GM12878 (cell line): ENCODE data around the gene NME8. TPM values are rescaled to one million over a fixed set of nuclear protein-coding genes. Genes with fewer than 3 reads are reported as not detected.

ENCODE experiments used
- EED ChIP-seq: sonication (generic); IDR thresholded peaks from 2 replicates; pipeline ENCODE4 v1.6.1; 2016; ENCODE audit warnings: antibody characterized with exemption, low read depth
- IKZF2 ChIP-seq, 2 experiments: fragments of 450-650 bp; IDR thresholded peaks; 2 replicates each; pipeline ENCODE4 v1.6.1; 2017; ENCODE audit warnings: mild to moderate bottlenecking in 2 of 2, moderate library complexity in 2 of 2
- IRF4 ChIP-seq: IDR thresholded peaks from 2 replicates; pipeline ENCODE4 v1.6.1; 2011; ENCODE audit warnings: low read depth, low read length
- NR2F1 ChIP-seq: fragments of 450-650 bp; conservative IDR thresholded peaks from 2 replicates; pipeline ENCODE4 v1.6.1; 2017; ENCODE audit warnings: mild to moderate bottlenecking
- PAX5 ChIP-seq: IDR thresholded peaks from 2 replicates; pipeline ENCODE4 v1.6.1; 2011; ENCODE audit warnings: low read depth, low read length, borderline replicate concordance
- POLR2AphosphoS5 ChIP-seq: IDR thresholded peaks from 2 replicates; pipeline ENCODE4 v1.6.1; 2011; ENCODE audit warnings: mild to moderate bottlenecking, low read length, inconsistent platforms
- SRF ChIP-seq, 2 experiments: IDR thresholded peaks; 2 replicates each; pipeline ENCODE4 v1.6.1; 2011; ENCODE audit warnings: low read depth in 2 of 2, low read length in 2 of 2, mild to moderate bottlenecking in 1 of 2, moderate library complexity in 1 of 2
- TCF12 ChIP-seq: IDR thresholded peaks from 2 replicates; pipeline ENCODE4 v1.6.1; 2011; ENCODE audit warnings: low read depth, mild to moderate bottlenecking, low read length
- TCF7 ChIP-seq: IDR thresholded peaks from 2 replicates; pipeline ENCODE4 v1.6.1; 2014; ENCODE audit warnings: antibody characterized with exemption, borderline replicate concordance
- polyA plus RNA-seq, 11 experiments: library from polyadenylated mRNA; depleted of rRNA in 4 of 11; unstranded in 6 of 11; stranded (reverse) in 5 of 11; fragments of >200 nt; fragmentation: Nextera tagmentation in 4 of 11; fragmentation: Illumina TruSeq in 1 of 11; extraction: Ambion mirVana in 4 of 11; extraction: Trizol in 1 of 11; gene quantifications; 1 replicate in 1 of 11; 2 replicates in 10 of 11; pipeline versions ENCODE4 v1.2.1 to v1.2.3, GENCODE V29; 2011 to 2016; ENCODE audit warnings: inconsistent platforms in 2 of 11, missing spikeins in 2 of 11, low read depth in 1 of 11
- total RNA-seq, 4 experiments: library from RNA; depleted of rRNA in 3 of 4; stranded (reverse); fragments of >200 nt in 3 of 4; fragmentation: Illumina TruSeq in 1 of 4; extraction: Trizol in 1 of 4; gene quantifications; 2 replicates each; pipeline versions ENCODE4 v1.2.1 to v1.2.3, GENCODE V29; 2013 to 2021
- TF ChIP-seq, protein P1 (sequence below): fragments of 450-650 bp; IDR thresholded peaks from 2 replicates; pipeline ENCODE4 v1.6.1; 2018; ENCODE audit warnings: borderline replicate concordance, mild to moderate bottlenecking; ENCODE audit not compliant: partially characterized antibody
- TF ChIP-seq, protein P2 (sequence below): fragments of 450-650 bp; IDR thresholded peaks from 2 replicates; pipeline ENCODE4 v1.6.1; 2017; ENCODE audit warnings: mild to moderate bottlenecking
- TF ChIP-seq, protein P3 (sequence below): IDR thresholded peaks from 2 replicates; pipeline ENCODE4 v1.6.1; 2011; ENCODE audit warnings: low read depth, low read length, improper control_type of control experiment, borderline replicate concordance

The NME8 gene
- total and polyA plus RNA-seq, 10 of the 15 experiments (the other 5 are each of a cell fraction or from before 2014, with no cell fraction given), result 0.03 to 3.5 (median 0.52) TPM; not detected in 2

GRCh38 chr7:37816922-37817590 is 31.3 kb upstream of the NME8 start (continued):
- TF ChIP-seq IRF4 (no peak), NR2F1 (0 out of 2 replicates have a peak, but pooled peaks have one; percentile 51), PAX5 (no peak), TCF12 (no peak), EED (no peak), POLR2AphosphoS5 (peak; percentile 46; the same call in 1 of the 2 replicates), IKZF2 (IDR thresholded peaks at IDR 0.05) (no peak), TCF7 (no peak), SRF (IDR thresholded peaks at IDR 0.05; ENCODE audit: low read depth in 2 of 2, low read length in 2 of 2) (peak in 1 of 2 experiments; percentile 72; a peak in 1 of 4 replicates)
- TF ChIP-seq, protein P1, sequence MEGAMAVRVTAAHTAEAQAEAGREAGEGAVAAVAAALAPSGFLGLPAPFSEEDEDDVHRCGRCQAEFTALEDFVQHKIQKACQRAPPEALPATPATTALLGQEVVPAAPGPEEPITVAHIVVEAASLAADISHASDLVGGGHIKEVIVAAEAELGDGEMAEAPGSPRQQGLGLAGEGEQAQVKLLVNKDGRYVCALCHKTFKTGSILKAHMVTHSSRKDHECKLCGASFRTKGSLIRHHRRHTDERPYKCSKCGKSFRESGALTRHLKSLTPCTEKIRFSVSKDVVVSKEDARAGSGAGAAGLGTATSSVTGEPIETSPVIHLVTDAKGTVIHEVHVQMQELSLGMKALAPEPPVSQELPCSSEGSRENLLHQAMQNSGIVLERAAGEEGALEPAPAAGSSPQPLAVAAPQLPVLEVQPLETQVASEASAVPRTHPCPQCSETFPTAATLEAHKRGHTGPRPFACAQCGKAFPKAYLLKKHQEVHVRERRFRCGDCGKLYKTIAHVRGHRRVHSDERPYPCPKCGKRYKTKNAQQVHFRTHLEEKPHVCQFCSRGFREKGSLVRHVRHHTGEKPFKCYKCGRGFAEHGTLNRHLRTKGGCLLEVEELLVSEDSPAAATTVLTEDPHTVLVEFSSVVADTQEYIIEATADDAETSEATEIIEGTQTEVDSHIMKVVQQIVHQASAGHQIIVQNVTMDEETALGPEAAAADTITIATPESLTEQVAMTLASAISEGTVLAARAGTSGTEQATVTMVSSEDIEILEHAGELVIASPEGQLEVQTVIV, result no peak
- TF ChIP-seq, protein P2, sequence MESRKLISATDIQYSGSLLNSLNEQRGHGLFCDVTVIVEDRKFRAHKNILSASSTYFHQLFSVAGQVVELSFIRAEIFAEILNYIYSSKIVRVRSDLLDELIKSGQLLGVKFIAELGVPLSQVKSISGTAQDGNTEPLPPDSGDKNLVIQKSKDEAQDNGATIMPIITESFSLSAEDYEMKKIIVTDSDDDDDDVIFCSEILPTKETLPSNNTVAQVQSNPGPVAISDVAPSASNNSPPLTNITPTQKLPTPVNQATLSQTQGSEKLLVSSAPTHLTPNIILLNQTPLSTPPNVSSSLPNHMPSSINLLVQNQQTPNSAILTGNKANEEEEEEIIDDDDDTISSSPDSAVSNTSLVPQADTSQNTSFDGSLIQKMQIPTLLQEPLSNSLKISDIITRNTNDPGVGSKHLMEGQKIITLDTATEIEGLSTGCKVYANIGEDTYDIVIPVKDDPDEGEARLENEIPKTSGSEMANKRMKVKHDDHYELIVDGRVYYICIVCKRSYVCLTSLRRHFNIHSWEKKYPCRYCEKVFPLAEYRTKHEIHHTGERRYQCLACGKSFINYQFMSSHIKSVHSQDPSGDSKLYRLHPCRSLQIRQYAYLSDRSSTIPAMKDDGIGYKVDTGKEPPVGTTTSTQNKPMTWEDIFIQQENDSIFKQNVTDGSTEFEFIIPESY, result no peak
- TF ChIP-seq, protein P3, sequence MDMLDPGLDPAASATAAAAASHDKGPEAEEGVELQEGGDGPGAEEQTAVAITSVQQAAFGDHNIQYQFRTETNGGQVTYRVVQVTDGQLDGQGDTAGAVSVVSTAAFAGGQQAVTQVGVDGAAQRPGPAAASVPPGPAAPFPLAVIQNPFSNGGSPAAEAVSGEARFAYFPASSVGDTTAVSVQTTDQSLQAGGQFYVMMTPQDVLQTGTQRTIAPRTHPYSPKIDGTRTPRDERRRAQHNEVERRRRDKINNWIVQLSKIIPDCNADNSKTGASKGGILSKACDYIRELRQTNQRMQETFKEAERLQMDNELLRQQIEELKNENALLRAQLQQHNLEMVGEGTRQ, result no peak
